OCI-LY1 (cell line): Measurements from ENCODE around the gene CDHR3.
A peak's percentile ranks its signal among the peaks of the same experiment; 100 is the strongest.

Experiments used
- H2AFZ ChIP-seq: fragments of 200-600 bp; sonication (generic), shearing (Covaris generic); 2 replicates; pipeline ENCODE4 v1.6.0; 2014; ENCODE audit warnings: antibody characterized with exemption, mild to moderate bottlenecking, low read length
- H3F3A ChIP-seq: fragments of 200-600 bp; sonication (generic), shearing (Covaris generic); 2 replicates; pipeline ENCODE4 v1.6.0; 2014; ENCODE audit warnings: mild to moderate bottlenecking, antibody characterized with exemption, low read length, moderate library complexity; ENCODE audit not compliant: insufficient read depth
- H3K27ac ChIP-seq: fragments of 200-600 bp; sonication (generic); 2 replicates; pipeline ENCODE4 v1.5.1; 2014; ENCODE audit warnings: low read length, mixed run types, mild to moderate bottlenecking, low read depth; ENCODE audit not compliant: poor library complexity, severe bottlenecking
- H3K27me3 ChIP-seq: fragments of 200-600 bp; sonication (generic); 2 replicates; pipeline ENCODE4 v1.6.0; 2014; ENCODE audit warnings: antibody characterized with exemption, mild to moderate bottlenecking, low read length, moderate library complexity; ENCODE audit not compliant: insufficient read depth
- H3K36me3 ChIP-seq: fragments of 200-600 bp; sonication (generic); 2 replicates; pipeline ENCODE4 v1.6.1; 2014; ENCODE audit warnings: mild to moderate bottlenecking, antibody characterized with exemption, low read length, moderate library complexity, mixed read lengths; ENCODE audit not compliant: insufficient read depth
- H3K4me1 ChIP-seq: fragments of 200-600 bp; sonication (generic); 2 replicates; pipeline ENCODE4 v1.5.1; 2014; ENCODE audit warnings: mild to moderate bottlenecking, low read length, moderate library complexity; ENCODE audit not compliant: insufficient read depth, severe bottlenecking
- H3K4me2 ChIP-seq: fragments of 200-600 bp; sonication (generic), shearing (Covaris generic); 2 replicates; pipeline ENCODE4 v1.6.1; 2014; ENCODE audit warnings: low read length
- H3K4me3 ChIP-seq: fragments of 200-600 bp; sonication (generic); 2 replicates; pipeline ENCODE4 v1.5.1; 2014; ENCODE audit warnings: low read length, low read depth, mild to moderate bottlenecking, mixed read lengths; ENCODE audit not compliant: poor library complexity, severe bottlenecking
- H3K79me2 ChIP-seq: fragments of 200-600 bp; shearing (Covaris generic); 2 replicates; pipeline ENCODE4 v1.6.1; 2016; ENCODE audit warnings: mixed run types, low read length, mixed read lengths; ENCODE audit not compliant: insufficient read depth
- H3K9ac ChIP-seq: fragments of 200-600 bp; sonication (generic), shearing (Covaris generic); 2 replicates; pipeline ENCODE4 v1.6.1; 2014; ENCODE audit warnings: mild to moderate bottlenecking, low read length, mixed read lengths
- H3K9me2 ChIP-seq: fragments of 200-600 bp; sonication (generic), shearing (Covaris generic); 2 replicates; pipeline ENCODE4 v1.6.1; 2014; ENCODE audit warnings: low read depth, mild to moderate bottlenecking, low read length, mixed read lengths
- H3K9me3 ChIP-seq: fragments of 200-600 bp; shearing (Covaris generic); 2 replicates; pipeline ENCODE4 v1.6.1; 2014; ENCODE audit warnings: low read length, mixed read lengths
- H4K20me1 ChIP-seq: fragments of 200-600 bp; sonication (generic), shearing (Covaris generic); 2 replicates; pipeline ENCODE4 v1.6.0; 2016; ENCODE audit warnings: mild to moderate bottlenecking, low read length; ENCODE audit not compliant: insufficient read depth
- EZH2 ChIP-seq: fragments of 200-600 bp; sonication (generic), shearing (Covaris generic); IDR thresholded peaks from 2 replicates; pipeline ENCODE4 v1.8.0; 2017; ENCODE audit warnings: borderline replicate concordance, mixed run types, mild to moderate bottlenecking, antibody characterized with exemption, low read length, moderate library complexity, mixed read lengths
- TF ChIP-seq, protein P1 (sequence below): fragments of 200-600 bp; sonication (generic), shearing (Covaris generic); IDR thresholded peaks from 2 replicates; pipeline ENCODE4 v1.5.1; 2017; ENCODE audit warnings: mild to moderate bottlenecking, antibody characterized with exemption, low read length, moderate library complexity, mixed read lengths

The CDHR3 gene

DNA sequence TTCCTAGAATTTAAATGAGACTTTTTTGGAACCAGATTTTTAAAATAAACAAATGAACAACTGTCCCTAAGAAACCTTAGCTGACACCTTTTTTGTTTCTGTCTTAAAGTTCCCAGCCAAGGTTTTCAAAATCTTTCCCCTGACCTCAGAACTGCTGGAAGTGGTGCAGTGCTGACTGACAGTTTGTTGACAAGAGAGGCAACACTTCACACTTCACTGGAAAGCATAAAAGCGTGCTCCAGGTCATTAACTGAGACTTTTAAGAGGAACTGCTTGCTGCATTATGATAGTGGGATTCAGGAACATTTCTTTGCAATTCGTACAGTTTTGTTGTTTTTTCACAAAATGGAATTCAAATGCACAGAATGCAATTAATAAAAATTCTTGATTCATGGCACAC is 112.9 kb downstream of the CDHR3 start:
- H4K20me1 ChIP-seq = no peaks in the 10 kb centered on the region
- peak overlapping the region; percentile 2 for H3K4me3 ChIP-seq
- peak overlapping the region; percentile 26; the same call in 1 of the 2 replicates for H3K9ac ChIP-seq
- H3K27ac ChIP-seq = peak overlapping the region; percentile 99
- TF ChIP-seq, protein P1, sequence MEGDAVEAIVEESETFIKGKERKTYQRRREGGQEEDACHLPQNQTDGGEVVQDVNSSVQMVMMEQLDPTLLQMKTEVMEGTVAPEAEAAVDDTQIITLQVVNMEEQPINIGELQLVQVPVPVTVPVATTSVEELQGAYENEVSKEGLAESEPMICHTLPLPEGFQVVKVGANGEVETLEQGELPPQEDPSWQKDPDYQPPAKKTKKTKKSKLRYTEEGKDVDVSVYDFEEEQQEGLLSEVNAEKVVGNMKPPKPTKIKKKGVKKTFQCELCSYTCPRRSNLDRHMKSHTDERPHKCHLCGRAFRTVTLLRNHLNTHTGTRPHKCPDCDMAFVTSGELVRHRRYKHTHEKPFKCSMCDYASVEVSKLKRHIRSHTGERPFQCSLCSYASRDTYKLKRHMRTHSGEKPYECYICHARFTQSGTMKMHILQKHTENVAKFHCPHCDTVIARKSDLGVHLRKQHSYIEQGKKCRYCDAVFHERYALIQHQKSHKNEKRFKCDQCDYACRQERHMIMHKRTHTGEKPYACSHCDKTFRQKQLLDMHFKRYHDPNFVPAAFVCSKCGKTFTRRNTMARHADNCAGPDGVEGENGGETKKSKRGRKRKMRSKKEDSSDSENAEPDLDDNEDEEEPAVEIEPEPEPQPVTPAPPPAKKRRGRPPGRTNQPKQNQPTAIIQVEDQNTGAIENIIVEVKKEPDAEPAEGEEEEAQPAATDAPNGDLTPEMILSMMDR = no peak
- TF ChIP-seq EZH2 = no peak
- peaks cover 23% of the 10 kb centered on the region for H3F3A ChIP-seq
- H2AFZ ChIP-seq = no peak overlapping the region
- no peaks in the 10 kb centered on the region for H3K27me3 ChIP-seq
- H3K36me3 ChIP-seq = no peaks in the 10 kb centered on the region
- peaks cover 96% of the 10 kb centered on the region for H3K4me1 ChIP-seq
- no peaks in the 10 kb centered on the region for H3K9me3 ChIP-seq
- H3K79me2 ChIP-seq = no peaks in the 10 kb centered on the region
- peak overlapping the region; percentile 38 for H3K4me2 ChIP-seq
- no peaks in the 10 kb centered on the region for H3K9me2 ChIP-seq

DNA sequence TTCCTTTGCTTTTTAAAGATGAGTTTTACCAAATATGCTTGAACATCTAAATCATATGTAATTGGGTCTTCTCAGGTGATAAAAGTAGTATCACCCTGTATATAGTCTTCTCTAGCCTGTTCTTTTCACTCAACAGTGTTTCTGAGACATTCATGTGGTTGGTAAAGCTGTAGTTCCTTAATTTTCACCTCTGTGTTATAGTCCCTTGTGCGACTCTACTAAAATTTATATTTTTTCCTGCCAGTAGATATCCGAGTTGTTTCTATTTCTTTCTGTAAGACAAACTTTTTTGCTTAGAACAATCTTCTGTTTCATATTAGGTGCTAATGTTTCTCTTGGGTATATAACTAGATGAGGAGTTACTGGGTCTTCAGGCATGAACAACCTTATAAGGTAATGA is 113.5 kb downstream of the CDHR3 start:
- no peaks in the 10 kb centered on the region for H3K79me2 ChIP-seq
- H2AFZ ChIP-seq = peak overlapping the region; percentile 7; the same call in 1 of the 2 replicates
- peak overlapping the region; percentile 38 for H3K4me2 ChIP-seq
- no peaks in the 10 kb centered on the region for H3K9me3 ChIP-seq
- H3K9me2 ChIP-seq = no peaks in the 10 kb centered on the region
- TF ChIP-seq, protein P1 = no peak
- TF ChIP-seq EZH2 = no peak
- no peaks in the 10 kb centered on the region for H4K20me1 ChIP-seq
- no peaks in the 10 kb centered on the region for H3K36me3 ChIP-seq
- H3K4me1 ChIP-seq = peaks cover 96% of the 10 kb centered on the region
- H3K9ac ChIP-seq = peak overlapping the region; percentile 26; the same call in 1 of the 2 replicates
- no peaks in the 10 kb centered on the region for H3K27me3 ChIP-seq
- H3K4me3 ChIP-seq = peak overlapping the region; percentile 2
- H3F3A ChIP-seq = peaks cover 25% of the 10 kb centered on the region
- H3K27ac ChIP-seq = peak overlapping the region; percentile 99

DNA sequence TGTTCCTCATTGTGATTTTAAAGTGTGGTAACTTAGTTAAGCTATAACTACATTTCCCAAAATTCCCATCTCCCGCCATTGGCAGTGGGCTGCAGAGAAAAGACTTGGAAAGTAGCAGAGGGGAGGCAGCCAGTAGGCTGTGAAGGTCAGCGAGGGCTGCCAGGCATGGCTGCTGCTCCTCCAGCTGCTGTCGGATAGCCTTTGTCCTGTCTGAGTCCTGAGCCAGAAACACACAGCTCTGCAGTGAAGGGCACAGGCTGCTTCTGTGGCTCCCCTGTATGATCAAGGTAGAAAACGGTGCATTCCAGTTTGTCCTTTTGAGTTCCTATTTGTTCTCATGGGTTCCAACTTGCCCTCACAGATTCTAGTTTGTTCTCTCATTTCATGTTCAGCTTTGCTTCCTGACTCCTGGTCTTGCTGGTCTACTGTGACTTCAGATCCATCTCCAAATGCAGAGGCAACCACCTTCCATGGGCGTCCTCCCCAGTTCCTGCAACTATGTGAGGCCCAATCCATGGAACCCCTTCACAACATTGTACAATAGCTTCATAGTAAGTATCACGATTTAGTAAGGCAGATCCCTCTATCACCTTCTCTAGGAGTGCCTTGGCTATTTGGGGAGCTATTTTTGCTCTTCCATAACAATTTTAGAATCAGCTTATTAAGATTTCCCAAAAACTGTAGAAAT is 117.4 kb downstream of the CDHR3 start:
- H3K9me2 ChIP-seq = no peaks in the 10 kb centered on the region
- TF ChIP-seq, protein P1 = no peak
- TF ChIP-seq EZH2 = no peak
- H3K27me3 ChIP-seq = no peaks in the 10 kb centered on the region
- peak overlapping the region; percentile 41; the same call in 1 of the 2 replicates for H3K4me2 ChIP-seq
- no peaks in the 10 kb centered on the region for H3K9me3 ChIP-seq
- no peak overlapping the region for H3K4me3 ChIP-seq
- no peaks in the 10 kb centered on the region for H3K36me3 ChIP-seq
- peaks cover 17% of the 10 kb centered on the region; the same call in 1 of the 2 replicates for H3F3A ChIP-seq
- no peaks in the 10 kb centered on the region for H3K79me2 ChIP-seq
- no peak overlapping the region for H2AFZ ChIP-seq
- H4K20me1 ChIP-seq = no peaks in the 10 kb centered on the region
- H3K9ac ChIP-seq = peak overlapping the region; percentile 54
- H3K27ac ChIP-seq = peak overlapping the region; percentile 87
- peaks cover 89% of the 10 kb centered on the region for H3K4me1 ChIP-seq
